Transverse colon (tissue), 4 donors: ENCODE data around the gene GRIA4. TPM values are rescaled to one million over a fixed set of nuclear protein-coding genes. Genes with fewer than 3 reads are reported as not detected.

Experiments used
- DNase-seq: peaks from one replicate; pipeline ENCODE4 v3.0.0-alpha.2; 2019
- H3K27ac ChIP-seq, 4 donors: fragments of 200-600 bp; sonication (generic); 2 replicates each; pipeline ENCODE4 v1.5.1; 2016 to 2018; ENCODE audit warnings: inconsistent platforms in 4 of 4
- H3K27me3 ChIP-seq: fragments of 200-600 bp; sonication (generic); 2 replicates; pipeline ENCODE4 v1.5.1; 2017; ENCODE audit warnings: inconsistent platforms
- H3K36me3 ChIP-seq, 4 donors: fragments of 200-600 bp; sonication (generic); 2 replicates each; pipeline ENCODE4 v1.5.1; 2017 to 2019; ENCODE audit warnings: inconsistent platforms in 4 of 4
- H3K4me1 ChIP-seq, 4 donors: fragments of 200-600 bp; sonication (generic); 2 replicates each; pipeline ENCODE4 v1.5.1; 2017 to 2020; ENCODE audit warnings: inconsistent platforms in 4 of 4
- H3K4me3 ChIP-seq, 4 donors: fragments of 200-600 bp; sonication (generic); 1 replicate in 1 of 4; 2 replicates in 3 of 4; pipeline versions ENCODE4 v1.5.1 to v1.6.1; 2017 to 2019; ENCODE audit warnings: inconsistent platforms in 4 of 4
- H3K9me3 ChIP-seq, 2 donors: fragments of 200-600 bp; sonication (generic); 2 replicates each; pipeline ENCODE4 v1.5.1; 2017 to 2019; ENCODE audit warnings: inconsistent platforms in 2 of 2
- CTCF ChIP-seq, 5 experiments: fragments of 200-600 bp in 3 of 5; fragments of 450-650 bp in 2 of 5; sonication (generic) in 3 of 5; IDR thresholded peaks; 1 replicate in 2 of 5; 2 replicates in 3 of 5; pipeline ENCODE4 v1.5.1; 2016 to 2017; ENCODE audit warnings: antibody characterized with exemption in 5 of 5, inconsistent platforms in 3 of 5, mild to moderate bottlenecking in 2 of 5, moderate library complexity in 1 of 5
- EP300 ChIP-seq: sonication (generic); formaldehyde crosslinking; IDR thresholded peaks from one replicate; pipeline ENCODE4 v1.6.1; 2017; ENCODE audit warnings: antibody characterized with exemption, low read depth
- POLR2A ChIP-seq: fragments of 450-650 bp; IDR thresholded peaks from one replicate; pipeline ENCODE4 v1.6.1; 2016; ENCODE audit warnings: antibody characterized with exemption, mild to moderate bottlenecking, moderate library complexity
- POLR2AphosphoS5 ChIP-seq, 3 donors: sonication (generic); formaldehyde crosslinking; IDR thresholded peaks; one replicate each; pipeline ENCODE4 v1.6.1; 2016; ENCODE audit warnings: antibody characterized with exemption in 3 of 3
- WGBS, 2 donors: methylation state at CpG; one replicate each; pipeline ENCODE4 v1.1.5; 2018; ENCODE audit warnings: low coverage in 1 of 2; 5-methylcytosine and 5-hydroxymethylcytosine counted together
- in situ Hi-C, 4 donors: fragments of 200-750 bp; cut with MboI; loops; one replicate each; pipeline versions ENCODE4 v1.15.0 to v1.15.1; 2017; ENCODE audit warnings: low sequenced_read_pairs in 3 of 4, low pct_ligation_motif_present in 1 of 4, low pct_unique_long_range_greater_than_20kb in 1 of 4
- intact Hi-C: fragments of 100-400 bp; cut with DNase I; formaldehyde crosslinking; loops from one replicate; pipeline ENCODE4 v1.15.1; 2023; ENCODE audit warnings: low total_unique reads
- total RNA-seq, 4 donors: library from RNA; depleted of rRNA; stranded (reverse); fragments of >200 nt; gene quantifications; one replicate each; pipeline ENCODE4 v1.1.0, GENCODE V29; 2016

The GRIA4 gene
- total RNA-seq, 4 donors from 2014 or later = 0.79 to 2.4 (median 1.4) TPM; not detected in 1

GRCh38 chr11:105610871-105611571 is 1.1 kb downstream of the GRIA4 start:
- Histone ChIP-seq H3K4me3 (peak overlapping the region in 3 of 4 donors; percentile 7 to 50 (median 21)), H3K4me1 (peaks cover 0 to 19% (median 3%) of the 10 kb centered on the region in 4 donors), H3K36me3 (no peaks in the 10 kb centered on the region), H3K27ac (no peak overlapping the region), H3K9me3 (no peaks in the 10 kb centered on the region), H3K27me3 (peaks cover 39% of the 10 kb centered on the region)
- WGBS, 2 donors = 13 to 34% methylated on average over 17 to 21 of the region's 21 CpGs
- TF ChIP-seq POLR2AphosphoS5 (IDR thresholded peaks at IDR 0.05) = no peak
- no peak for TF ChIP-seq POLR2A
- TF ChIP-seq CTCF (IDR thresholded peaks at IDR 0.05) = no peak
- no peak for TF ChIP-seq EP300
- DNase-seq = no peak
- in situ Hi-C loops = no loop called here
- intact Hi-C loops = no loop called here

GRCh38 chr11:105611572-105612441 is 1.9 kb downstream of the GRIA4 start:
- WGBS, 2 donors = 49 to 60% methylated on average over 9 to 12 of the region's 12 CpGs
- H3K27me3 ChIP-seq = peaks cover 39% of the 10 kb centered on the region
- peaks cover 0 to 19% (median 3%) of the 10 kb centered on the region in 4 donors for H3K4me1 ChIP-seq
- H3K9me3 ChIP-seq = no peaks in the 10 kb centered on the region
- no peak overlapping the region for H3K4me3 ChIP-seq
- intact Hi-C loops = no loop called here
- no peaks in the 10 kb centered on the region for H3K36me3 ChIP-seq
- DNase-seq = no peak
- in situ Hi-C loops = no loop called here
- H3K27ac ChIP-seq = no peak overlapping the region
- TF ChIP-seq POLR2A (no peak), EP300 (no peak), CTCF (IDR thresholded peaks at IDR 0.05) (no peak), POLR2AphosphoS5 (IDR thresholded peaks at IDR 0.05) (no peak)

DNA sequence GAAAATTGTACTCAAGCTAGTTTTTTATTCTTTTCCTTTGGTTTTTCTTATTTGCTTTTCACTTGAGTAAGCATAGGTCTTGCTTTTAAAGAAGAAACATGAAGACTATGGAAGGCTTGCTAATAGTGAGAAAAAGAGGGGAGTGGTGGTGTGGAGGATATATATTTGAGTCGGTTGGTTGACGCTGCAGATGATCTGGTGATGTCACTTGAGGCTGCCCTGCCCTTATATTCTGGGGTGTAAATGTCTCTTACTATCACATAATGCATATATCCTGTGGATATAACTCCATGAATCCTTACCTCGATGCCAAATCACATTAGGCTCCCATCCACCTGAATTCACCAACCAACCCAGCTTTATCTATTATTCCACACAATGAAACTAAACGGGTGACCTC is 2.9 kb downstream of the GRIA4 start:
- H3K27me3 ChIP-seq = peaks cover 39% of the 10 kb centered on the region
- 85 to 87% methylated on average over 4 of the region's 4 CpGs for WGBS, 2 donors
- no peaks in the 10 kb centered on the region for H3K36me3 ChIP-seq
- no peak overlapping the region for H3K4me3 ChIP-seq
- no peak overlapping the region for H3K27ac ChIP-seq
- intact Hi-C loops = no loop called here
- TF ChIP-seq POLR2A (no peak), EP300 (no peak), CTCF (IDR thresholded peaks at IDR 0.05) (no peak), POLR2AphosphoS5 (IDR thresholded peaks at IDR 0.05) (no peak)
- in situ Hi-C loops = no loop called here
- no peak for DNase-seq
- H3K4me1 ChIP-seq = peaks cover 0 to 19% (median 3%) of the 10 kb centered on the region in 4 donors
- H3K9me3 ChIP-seq = no peaks in the 10 kb centered on the region

DNA sequence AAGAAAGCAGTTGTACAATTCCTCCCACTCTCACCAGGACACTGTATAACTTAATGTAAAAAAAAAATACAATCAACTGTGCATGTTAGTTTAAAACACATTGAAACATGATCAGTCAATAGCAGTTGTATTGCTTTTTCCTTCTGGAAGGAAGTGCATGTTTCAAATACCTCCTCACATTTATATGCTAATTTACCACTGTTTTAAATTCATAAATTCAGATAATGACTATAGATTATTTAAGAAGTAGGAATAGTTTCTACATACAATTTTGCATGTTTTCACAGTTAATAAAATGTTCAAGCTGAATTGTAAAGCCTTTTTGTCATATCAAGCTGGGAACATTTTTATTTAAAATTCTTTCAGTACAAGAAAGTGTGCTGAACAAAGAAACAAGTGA is 3.3 kb downstream of the GRIA4 start:
- no peak for DNase-seq
- no peak overlapping the region for H3K27ac ChIP-seq
- TF ChIP-seq POLR2A = no peak
- TF ChIP-seq POLR2AphosphoS5 (IDR thresholded peaks at IDR 0.05) = no peak
- no peak overlapping the region for H3K4me3 ChIP-seq
- H3K4me1 ChIP-seq = peaks cover 0 to 19% (median 3%) of the 10 kb centered on the region in 4 donors
- no peaks in the 10 kb centered on the region for H3K9me3 ChIP-seq
- in situ Hi-C loops (no loop called here), intact Hi-C loops (no loop called here)
- H3K27me3 ChIP-seq = peaks cover 39% of the 10 kb centered on the region
- no peaks in the 10 kb centered on the region for H3K36me3 ChIP-seq
